Activated gamma-delta T cell treated with anti-CD3 and anti-CD28 coated beads, Interleukin-2, amount 50 U/mL, for 16 hours (primary cell): ENCODE results near the gene BLID.

ENCODE experiments used
- DNase-seq: peaks from one replicate; pipeline ENCODE4 v3.0.0-alpha.2; 2020; ENCODE audit warnings: low read depth

Gene BLID

GRCh38 chr11:122105044-122105758, 10.8 kb downstream of the BLID start:
- DNase-seq: no peak

DNA sequence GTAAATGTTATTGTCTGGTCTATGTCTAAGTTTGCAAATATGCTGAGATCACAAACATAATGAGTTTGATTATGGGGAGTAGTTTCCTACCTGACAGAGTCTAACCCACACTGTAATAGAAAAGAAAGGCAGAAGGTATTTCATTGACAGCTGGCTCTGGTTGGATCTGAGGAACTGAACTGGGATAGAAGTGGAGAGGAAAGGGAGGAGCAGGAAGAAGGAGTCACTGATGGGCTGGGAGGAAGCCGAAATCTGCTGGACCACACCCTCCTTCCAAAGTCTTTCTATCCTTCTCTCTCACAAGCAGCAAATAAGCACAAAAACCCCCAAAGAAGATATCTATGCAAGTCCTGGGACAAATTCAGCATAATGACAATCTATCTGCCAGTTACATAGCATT, 11.7 kb downstream of the BLID start:
- no peak for DNase-seq

DNA sequence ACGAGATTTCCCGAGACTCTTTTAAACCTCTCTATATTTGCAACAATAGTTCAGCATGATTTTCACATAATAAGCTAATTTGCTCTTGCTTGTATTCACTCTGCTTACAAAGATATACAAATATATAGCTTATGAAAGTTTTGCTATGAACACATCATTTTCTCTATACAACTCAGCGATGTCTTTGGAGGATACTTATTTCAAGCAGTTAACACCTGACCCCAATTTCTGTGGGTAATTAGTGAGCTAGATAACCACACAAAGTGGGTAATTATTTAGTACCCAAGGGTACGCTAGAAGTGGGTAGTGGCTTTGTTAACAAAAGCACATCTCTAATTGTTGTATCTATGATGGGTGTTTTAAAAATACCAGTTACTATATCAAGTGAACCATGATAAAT, 12.3 kb downstream of the BLID start:
- DNase-seq: no peak

- DNase-seq: no peak
These were observed 12.7 kb downstream of the BLID start for GRCh38 chr11:122103321-122103720.

DNA sequence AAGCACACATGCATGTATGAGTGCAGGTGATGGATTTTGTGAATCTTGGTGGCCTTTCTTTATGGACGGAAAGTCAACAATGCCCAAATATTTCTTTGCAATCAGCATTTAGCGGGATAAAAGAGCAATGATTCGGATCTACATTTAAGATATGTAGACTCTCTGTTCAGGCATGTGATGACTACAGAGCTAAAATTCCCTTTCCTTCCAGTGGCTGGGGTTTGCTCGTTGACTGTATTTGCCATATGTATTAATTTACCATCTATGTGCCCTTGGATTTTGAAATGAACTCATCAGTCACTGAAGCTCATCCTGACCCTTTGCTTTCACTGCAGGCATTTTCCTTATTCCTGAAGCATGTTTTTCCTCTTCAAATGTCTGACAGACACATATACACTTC, 13.6 kb downstream of the BLID start:
- DNase-seq: no peak

DNA sequence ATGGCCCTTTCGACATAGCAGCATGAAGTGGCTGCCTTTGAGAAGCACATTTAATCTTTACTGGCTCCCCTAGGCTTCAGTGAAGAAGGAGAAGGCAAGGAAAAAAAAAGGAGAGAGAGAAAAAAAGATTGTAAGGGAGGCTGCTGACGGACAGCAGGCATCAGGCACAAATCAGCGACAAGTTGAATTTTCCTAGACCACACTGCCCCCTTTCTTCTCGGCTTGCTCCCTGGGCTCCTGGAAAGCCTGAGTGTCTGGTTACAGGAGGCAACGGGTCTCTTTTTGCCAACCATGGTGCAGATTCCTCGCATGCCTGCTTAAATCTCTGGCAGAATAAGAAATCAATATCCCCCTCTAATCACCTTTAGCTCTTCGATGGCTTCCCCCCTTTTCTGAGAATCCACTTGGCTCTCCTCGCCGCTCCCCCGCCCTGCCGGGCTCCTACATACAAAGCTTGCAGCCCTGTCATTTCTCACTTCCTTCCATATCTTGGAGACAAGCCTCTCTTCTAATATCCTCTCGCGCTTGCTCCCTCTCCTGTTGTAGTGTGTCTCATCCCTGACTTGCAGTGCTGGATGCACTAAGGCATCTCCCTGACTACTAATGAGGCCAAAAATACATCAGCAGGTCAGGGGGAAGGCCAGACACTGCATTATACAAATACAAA, 14.3 kb downstream of the BLID start:
- no peak for DNase-seq

DNA sequence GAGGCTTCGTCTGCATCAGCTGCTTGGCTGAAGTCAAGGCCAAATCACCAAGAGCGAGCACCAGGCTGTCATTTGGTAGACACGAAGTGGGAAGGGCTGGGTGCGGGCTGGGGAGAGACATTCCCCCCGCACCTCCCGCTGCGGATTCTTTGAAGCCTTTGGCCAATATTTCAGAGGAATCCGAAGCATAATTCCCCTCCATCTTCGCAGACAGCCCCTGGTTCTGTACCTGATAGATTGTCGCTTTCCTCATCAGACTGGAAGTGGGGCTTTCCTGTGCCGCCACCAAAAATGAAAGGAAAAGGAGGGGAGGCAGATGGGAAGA, 15.3 kb downstream of the BLID start:
- no peak for DNase-seq

DNA sequence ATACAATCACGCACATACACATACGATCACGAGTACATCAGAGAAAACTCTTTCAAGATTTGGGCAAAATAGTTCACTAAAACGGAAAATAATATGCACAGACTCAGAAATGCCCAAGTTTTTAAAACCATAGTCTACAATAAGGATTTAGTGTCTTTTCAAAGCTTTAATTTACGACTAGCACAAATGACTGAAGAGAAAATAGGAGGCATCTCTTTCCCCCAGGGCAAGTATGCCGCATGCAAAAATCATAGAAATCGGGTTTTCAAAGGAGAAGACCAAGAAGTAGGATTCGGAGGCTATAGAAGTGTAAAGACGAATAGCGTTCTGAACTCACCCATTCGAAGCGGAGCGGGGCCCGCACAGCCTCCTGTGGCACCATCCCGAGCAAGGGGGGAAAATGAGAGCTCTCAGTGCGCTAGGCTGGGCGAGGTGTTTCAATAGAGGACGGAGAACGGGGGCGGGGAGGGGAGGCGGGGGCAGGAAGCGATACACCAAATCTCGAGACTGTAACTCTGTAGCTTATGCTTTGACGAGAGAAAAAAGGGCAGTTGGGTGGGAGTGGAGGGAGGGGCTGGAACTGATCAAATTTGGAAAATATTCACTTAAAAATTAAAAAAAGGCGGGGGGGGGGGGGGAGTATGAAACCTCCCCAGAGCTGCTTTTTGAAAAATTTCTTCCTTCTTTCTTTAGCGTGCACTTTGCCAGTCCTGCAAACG, 15.8 kb downstream of the BLID start:
- no peak for DNase-seq

DNA sequence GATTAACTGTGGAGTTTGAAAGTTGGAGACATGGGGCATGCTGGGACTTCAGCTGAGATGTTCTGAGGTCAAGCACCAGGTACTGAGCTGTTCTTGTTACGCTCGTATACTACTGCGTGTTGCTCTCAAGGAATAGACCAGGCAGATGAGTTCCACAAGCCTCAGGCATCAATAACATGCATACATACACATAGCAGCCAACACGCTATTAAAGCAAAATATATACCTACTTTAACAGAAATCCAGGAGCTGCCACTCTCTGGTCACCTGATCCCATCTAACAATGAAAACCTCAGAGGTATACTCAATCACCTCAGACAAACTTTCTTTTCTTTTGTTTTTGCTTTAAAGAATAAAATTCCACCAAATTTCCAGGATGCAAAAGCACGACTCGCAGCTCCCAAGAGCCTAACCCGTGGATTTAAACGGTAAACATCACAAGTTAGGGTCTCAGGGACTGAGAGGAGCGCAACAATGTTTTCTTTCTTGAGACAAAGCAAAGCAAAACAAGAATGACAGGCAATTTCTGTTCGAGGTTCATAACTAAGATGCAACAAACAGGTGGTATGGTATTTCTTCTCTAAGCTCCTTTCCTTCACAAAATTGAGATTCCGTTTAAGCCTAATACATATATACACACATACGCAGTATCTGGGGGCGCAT, 16.5 kb downstream of the BLID start:
- no peak for DNase-seq

DNA sequence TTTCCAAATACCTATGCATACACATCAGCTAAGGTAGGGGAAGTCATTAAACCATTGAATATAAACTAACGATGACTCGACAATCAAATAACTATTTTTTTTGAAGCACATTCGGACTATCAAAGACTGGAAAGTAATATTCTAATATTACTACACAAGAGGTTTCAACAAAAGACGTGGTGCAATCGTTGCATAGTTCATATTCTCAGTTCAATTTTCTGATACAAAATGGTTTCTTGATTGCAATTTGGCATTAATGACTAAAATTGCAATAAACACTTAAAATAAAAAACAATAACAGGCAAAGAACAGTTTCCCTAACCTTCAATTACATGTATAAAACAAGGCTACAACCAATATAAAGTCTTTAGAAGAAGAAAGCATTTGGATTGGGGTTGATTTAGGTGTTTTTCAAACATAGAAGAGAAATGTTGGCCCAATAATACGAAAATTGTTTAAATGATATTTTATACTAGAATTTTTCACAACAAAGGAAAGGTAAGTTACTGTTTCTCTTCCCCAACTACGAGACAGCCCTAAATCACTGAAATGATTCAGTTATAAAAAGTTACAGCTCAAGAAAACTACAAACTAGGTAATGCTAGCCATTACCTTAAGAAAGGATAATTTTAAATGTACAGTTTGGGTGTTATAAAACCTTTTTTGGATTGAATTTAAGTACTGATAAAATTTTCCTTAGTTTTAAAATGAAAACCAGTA, 17.6 kb downstream of the BLID start:
- no peak for DNase-seq

GRCh38 chr11:122097419-122098001, 18.5 kb downstream of the BLID start:
- DNase-seq: no peak

DNA sequence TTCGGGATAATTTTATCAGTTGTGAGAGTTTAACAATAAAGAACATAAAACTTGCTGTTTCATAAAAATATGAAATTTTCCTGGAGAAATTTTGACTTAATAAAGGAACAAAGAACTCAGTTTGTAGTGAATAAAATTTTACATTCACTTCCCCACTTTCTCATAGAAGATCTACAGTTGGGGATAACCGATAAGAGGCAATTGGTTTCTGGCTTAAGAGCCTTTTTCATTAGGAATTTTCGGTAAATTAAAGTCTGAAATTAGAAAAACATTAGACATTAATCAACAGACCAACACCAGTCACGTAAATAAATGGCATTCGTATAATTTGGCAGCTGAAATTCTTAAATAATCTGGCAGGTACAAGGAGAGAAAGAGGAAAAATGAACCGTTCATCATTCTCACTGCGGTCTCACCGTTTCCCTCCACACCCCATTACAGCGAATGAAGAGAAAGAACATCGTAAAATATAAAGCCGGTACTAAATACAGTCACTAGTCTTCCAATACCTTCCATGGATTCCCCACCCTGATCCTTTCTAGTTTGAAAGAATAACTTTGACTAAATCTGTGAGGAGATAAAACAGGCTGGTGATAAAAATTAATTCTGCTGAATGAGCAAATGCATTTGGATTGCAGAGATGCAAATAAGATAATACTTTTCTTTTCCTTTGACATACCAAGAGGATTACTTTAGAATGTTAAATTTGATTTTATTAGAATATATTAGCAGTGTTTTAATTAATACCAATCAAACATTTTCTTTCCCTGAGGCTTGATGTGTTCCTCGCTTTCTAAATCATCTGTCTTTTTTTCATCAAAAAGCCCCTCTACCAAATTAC, 19.5 kb downstream of the BLID start:
- no peak for DNase-seq

- DNase-seq: no peak
These were observed 20.2 kb downstream of the BLID start for GRCh38 chr11:122095681-122096262.

- DNase-seq: no peak
These were observed 21.2 kb downstream of the BLID start for GRCh38 chr11:122094836-122095235.

DNA sequence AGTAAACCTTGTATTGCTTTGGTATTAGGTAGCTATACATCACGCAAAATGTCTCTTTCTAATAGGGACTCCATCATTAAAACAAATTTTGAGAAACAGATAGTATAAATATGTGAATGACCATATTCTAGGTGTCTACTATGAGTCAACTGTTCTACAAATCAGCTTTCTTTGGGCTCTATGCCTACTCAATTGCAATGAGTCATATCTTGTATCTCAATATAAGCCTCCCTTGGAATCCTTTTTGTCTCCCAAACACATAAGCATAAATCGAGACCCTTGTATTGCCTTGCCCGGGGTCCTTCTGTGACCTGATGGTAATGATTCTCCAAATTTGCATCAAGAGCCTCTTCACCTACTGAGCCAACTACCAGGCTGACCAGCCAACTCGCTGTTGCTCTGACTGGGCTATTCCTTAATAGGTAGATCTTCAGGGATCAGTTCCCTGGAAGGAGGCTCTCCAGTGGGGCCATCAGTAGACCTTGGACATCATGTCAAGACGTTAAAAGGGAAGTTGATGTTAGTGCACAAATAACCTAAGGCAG, 22.2 kb downstream of the BLID start:
- no peak for DNase-seq

- no peak for DNase-seq
These were observed 24.2 kb downstream of the BLID start for GRCh38 chr11:122091835-122092234.

GRCh38 chr11:122089111-122089510, 26.9 kb downstream of the BLID start:
- DNase-seq: no peak

GRCh38 chr11:122085712-122086111, 30.3 kb downstream of the BLID start:
- no peak for DNase-seq

DNA sequence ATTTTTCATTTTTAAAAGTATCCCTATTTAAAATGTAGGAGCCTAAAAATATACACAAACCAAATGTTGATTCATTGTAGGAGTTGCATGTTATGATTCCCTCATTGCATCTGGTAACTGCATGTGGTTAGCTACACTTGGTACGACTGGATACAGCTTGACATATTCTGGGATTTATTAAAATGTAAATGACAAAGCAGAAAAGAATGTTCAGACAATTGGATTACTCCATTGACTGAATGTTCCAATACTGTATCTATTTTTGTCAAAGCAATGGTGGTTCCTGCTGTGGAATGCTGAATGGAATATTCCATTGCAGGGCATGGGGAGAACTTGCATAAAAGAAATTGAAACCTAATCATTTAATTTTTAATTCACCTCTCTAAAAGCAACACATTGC, 30.8 kb downstream of the BLID start:
- no peak for DNase-seq

- no peak for DNase-seq
These were observed 33.8 kb downstream of the BLID start for GRCh38 chr11:122082205-122082604.
